Skeletal muscle satellite cell (primary cell): ENCODE data around the gene SIX2.
A peak's percentile ranks its signal among the peaks of the same experiment; 100 is the strongest.

Source experiments
- H3K27me3 ChIP-seq: 2 replicates; pipeline ENCODE4 v1.7.0; 2013; ENCODE audit warnings: low read length; ENCODE audit not compliant: control insufficient read depth, insufficient read depth
- H3K36me3 ChIP-seq: 2 replicates; pipeline ENCODE4 v1.7.0; 2013; ENCODE audit warnings: mild to moderate bottlenecking, control low read depth, low read length; ENCODE audit not compliant: insufficient read depth
- H3K4me1 ChIP-seq: 2 replicates; pipeline ENCODE4 v1.7.0; 2013; ENCODE audit warnings: low read length; ENCODE audit not compliant: control insufficient read depth, insufficient read depth
- H3K4me2 ChIP-seq: 2 replicates; pipeline ENCODE4 v1.7.0; 2013; ENCODE audit warnings: mild to moderate bottlenecking, low read length
- H3K4me3 ChIP-seq: 2 replicates; pipeline ENCODE4 v1.7.0; 2013; ENCODE audit warnings: low read length
- H3K9ac ChIP-seq: 2 replicates; pipeline ENCODE4 v1.7.0; 2013; ENCODE audit warnings: mild to moderate bottlenecking, low read depth, low read length, moderate library complexity
- H3K9me3 ChIP-seq: replicated peaks from 2 replicates; pipeline ENCODE4 v1.7.0; 2013; ENCODE audit warnings: mild to moderate bottlenecking, control low read depth, low read length

SIX2 gene

DNA sequence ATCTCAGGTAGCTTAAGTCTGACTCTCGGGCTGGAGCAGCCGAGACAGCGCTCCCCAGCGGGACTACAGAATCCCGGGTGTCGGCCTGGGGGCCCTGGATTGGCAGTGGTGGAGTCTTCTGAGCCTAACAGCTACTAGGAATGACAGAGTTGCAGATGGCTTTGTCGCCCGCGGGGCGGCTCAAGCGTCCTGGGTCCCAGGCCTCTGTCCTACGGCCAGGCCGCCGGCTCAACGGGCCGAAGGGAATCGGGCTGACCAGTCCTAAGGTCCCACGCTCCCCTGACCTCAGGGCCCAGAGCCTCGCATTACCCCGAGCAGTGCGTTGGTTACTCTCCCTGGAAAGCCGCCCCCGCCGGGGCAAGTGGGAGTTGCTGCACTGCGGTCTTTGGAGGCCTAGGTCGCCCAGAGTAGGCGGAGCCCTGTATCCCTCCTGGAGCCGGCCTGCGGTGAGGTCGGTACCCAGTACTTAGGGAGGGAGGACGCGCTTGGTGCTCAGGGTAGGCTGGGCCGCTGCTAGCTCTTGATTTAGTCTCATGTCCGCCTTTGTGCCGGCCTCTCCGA, 8.8 kb downstream of the SIX2 start:
- H3K9me3 ChIP-seq, result no peaks in the 10 kb centered on the region

DNA sequence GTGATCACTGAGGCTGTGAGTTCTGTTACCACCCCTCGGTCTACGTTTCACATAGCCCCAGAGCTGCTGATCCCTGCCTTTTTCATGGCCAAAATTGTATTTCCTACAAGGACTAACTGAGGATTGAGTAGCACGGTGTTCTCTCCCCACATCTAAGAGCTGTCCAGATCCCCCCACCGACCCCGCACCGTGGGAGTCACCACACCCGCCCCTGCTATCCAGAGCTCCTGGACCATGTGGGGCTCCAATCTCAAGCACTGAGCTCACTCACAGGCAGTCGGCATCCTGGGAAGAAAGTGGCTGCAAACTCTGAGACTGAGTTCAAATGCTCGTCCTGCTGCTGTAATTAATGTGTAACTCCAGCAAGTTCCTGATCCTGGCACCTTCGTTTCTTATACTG, 9.7 kb downstream of the SIX2 start:
- Histone ChIP-seq H3K4me1 (no peaks in the 10 kb centered on the region), H3K9me3 (no peaks in the 10 kb centered on the region), H3K27me3 (no peaks in the 10 kb centered on the region), H3K36me3 (peaks cover 19% of the 10 kb centered on the region), H3K4me2 (no peak overlapping the region), H3K9ac (no peak overlapping the region), H3K4me3 (no peak overlapping the region)

More for the DNA sequence above, 8.8 kb downstream of the SIX2 start:
- no peaks in the 10 kb centered on the region for H3K4me1 ChIP-seq
- no peak overlapping the region for H3K4me3 ChIP-seq
- H3K4me2 ChIP-seq, result no peak overlapping the region
- H3K36me3 ChIP-seq, result peaks cover 28% of the 10 kb centered on the region
- no peak overlapping the region for H3K9ac ChIP-seq
- H3K27me3 ChIP-seq, result no peaks in the 10 kb centered on the region

DNA sequence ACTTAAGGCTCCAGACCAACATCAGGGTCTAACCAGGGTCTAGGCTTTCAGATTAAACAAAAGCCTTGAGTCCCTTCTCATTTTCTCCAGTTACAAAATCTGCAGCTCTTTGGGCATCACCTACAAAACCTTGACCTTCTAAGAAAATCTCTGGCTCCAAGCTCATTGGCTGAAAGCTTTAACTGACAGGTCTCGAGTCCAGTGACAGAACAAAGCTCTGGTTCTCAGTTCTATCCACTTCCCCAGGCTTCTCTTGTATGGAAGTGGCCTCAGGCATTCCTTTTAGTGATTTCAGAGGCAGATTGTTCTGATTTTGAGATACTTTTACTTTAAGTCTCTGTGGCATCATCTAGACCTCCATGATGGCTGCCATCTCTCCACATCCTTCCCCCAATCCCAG, 11.3 kb downstream of the SIX2 start:
- Histone ChIP-seq H3K4me1 (no peaks in the 10 kb centered on the region), H3K36me3 (peaks cover 3% of the 10 kb centered on the region), H3K4me2 (no peak overlapping the region), H3K9me3 (no peaks in the 10 kb centered on the region), H3K27me3 (no peaks in the 10 kb centered on the region), H3K9ac (no peak overlapping the region), H3K4me3 (no peak overlapping the region)

DNA sequence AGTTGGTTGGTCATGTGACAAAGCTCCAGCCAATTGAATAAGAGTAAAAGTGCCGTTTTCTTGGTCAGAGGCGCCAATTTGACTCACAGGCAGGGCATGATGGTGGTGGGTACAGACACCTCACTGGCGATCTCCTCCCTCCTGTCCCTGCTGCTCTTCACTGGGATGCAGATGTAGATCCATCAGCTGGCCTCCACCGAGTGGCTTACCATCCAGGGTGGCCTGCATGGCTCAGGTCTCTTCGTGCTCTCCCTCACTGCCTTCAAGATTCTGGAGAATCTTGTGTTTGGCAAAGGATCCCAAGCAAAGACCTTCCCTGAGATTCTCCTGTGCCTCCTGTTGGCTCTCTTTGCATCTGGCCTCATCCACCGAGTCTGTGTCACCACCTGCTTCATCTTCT, 12.9 kb downstream of the SIX2 start:
- H3K9me3 ChIP-seq, result no peaks in the 10 kb centered on the region
- no peaks in the 10 kb centered on the region for H3K27me3 ChIP-seq
- H3K4me1 ChIP-seq, result no peaks in the 10 kb centered on the region

DNA sequence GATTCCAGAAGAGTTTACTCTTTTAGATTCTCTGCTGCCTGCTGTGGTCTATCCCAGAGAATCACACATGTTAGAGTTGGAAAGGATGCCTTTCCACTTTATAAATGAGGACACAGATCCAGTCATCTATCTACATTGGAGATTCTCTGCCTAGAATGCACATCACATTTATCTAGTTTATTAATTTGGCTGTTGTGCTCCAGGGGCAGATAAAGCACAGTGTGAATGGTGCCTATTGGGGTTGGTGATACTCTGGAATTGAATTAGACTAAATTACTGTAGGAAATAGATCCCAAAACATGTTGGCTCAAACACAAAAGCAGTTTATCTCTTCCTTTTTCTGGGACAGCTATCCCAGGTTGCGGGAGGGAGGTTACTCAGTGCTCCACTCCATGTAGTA, 14.9 kb downstream of the SIX2 start:
- no peaks in the 10 kb centered on the region for H3K4me1 ChIP-seq
- H3K4me3 ChIP-seq, result no peak overlapping the region
- no peak overlapping the region for H3K9ac ChIP-seq
- no peak overlapping the region for H3K4me2 ChIP-seq
- H3K36me3 ChIP-seq, result no peaks in the 10 kb centered on the region
- no peaks in the 10 kb centered on the region for H3K27me3 ChIP-seq
- no peaks in the 10 kb centered on the region for H3K9me3 ChIP-seq

More for the DNA sequence above, 12.9 kb downstream of the SIX2 start:
- H3K4me2 ChIP-seq, result no peak overlapping the region
- no peak overlapping the region for H3K4me3 ChIP-seq
- H3K9ac ChIP-seq, result no peak overlapping the region
- H3K36me3 ChIP-seq, result no peaks in the 10 kb centered on the region

DNA sequence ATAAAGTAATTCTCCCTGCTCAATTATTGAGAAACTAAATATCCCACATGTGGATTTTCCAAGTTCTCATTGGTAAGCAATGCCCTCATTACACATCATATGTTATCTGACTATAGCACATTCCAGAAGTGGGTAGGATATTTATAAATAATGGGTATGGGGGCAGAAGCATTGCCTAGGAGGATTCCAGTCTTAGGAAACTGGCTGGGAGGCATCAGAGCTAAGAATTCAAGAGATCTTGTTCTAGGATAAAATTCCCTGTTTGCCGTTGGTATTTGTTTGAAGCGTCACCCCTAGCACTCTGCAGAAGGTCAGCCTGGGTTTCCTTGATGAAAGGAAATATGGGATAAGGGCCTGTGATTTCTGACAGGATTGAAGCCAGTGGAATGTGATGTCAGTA, 20.1 kb downstream of the SIX2 start:
- Histone ChIP-seq H3K9me3 (peaks cover 5% of the 10 kb centered on the region), H3K4me3 (no peak overlapping the region), H3K9ac (no peak overlapping the region), H3K4me2 (no peak overlapping the region), H3K4me1 (no peaks in the 10 kb centered on the region), H3K27me3 (no peaks in the 10 kb centered on the region), H3K36me3 (no peaks in the 10 kb centered on the region)

DNA sequence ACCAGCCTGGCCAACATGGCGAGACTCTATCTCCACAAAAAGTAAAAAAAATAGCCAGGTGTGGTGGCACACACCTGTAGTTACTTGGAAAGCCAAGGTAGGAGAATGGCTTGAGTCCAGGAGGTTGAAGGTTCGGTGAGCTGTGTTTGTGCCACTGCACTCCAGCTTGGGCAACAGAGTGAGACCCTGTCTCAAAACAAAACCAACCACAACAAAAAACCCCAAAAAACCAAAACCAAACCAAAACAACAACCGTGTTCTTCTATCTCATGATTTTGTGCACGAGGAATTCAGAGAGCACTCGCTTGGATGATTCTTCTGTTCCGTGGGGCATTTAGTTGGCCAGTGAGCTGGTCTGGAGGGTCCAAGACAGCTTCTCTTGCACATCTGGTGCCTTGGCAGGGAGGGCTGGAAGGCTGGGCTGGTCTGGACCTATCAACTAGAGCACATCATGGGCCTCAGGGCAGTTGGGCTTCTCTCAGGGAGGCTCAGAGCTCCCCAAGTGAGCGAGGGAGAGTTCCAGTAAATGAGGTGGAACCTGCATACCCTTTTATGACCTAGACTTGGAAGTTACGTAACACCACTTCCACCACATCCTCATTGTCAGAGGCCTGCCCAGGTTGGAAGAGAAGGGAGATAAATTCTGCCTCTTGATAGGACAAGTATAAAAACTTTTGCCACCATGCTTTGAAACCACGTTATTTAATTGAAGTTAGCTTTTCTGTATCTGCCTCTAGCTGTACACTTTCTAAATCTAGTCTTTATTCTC, 25.2 kb downstream of the SIX2 start:
- no peaks in the 10 kb centered on the region for H3K36me3 ChIP-seq
- no peak overlapping the region for H3K9ac ChIP-seq
- no peak overlapping the region for H3K4me3 ChIP-seq
- H3K9me3 ChIP-seq, result peaks cover 5% of the 10 kb centered on the region
- no peaks in the 10 kb centered on the region for H3K27me3 ChIP-seq
- H3K4me1 ChIP-seq, result no peaks in the 10 kb centered on the region
- no peak overlapping the region for H3K4me2 ChIP-seq

DNA sequence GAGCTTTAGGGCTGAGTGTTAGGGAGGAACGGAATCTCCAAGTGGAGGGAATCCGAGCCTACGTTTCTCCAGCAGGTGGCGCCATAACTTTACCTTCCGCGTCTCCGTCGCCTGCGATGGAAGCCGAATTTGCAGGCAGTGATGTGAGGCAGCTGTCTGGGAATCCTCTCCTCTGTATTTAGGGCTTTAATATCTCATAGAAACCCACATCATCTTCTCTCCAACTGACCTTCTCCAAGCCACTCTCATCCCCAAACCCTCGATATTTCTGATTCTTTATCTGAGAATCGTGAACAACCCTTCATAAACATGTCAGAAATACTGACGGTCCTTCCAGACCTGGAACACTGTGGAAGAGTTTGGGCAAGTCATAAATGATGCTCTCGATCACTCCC, 27.5 kb downstream of the SIX2 start:
- no peaks in the 10 kb centered on the region for H3K4me1 ChIP-seq
- H3K4me3 ChIP-seq, result no peak overlapping the region
- H3K4me2 ChIP-seq, result peak overlapping the region; percentile 7
- H3K9me3 ChIP-seq, result no peaks in the 10 kb centered on the region
- no peak overlapping the region for H3K9ac ChIP-seq
- no peaks in the 10 kb centered on the region for H3K36me3 ChIP-seq
- H3K27me3 ChIP-seq, result no peaks in the 10 kb centered on the region

DNA sequence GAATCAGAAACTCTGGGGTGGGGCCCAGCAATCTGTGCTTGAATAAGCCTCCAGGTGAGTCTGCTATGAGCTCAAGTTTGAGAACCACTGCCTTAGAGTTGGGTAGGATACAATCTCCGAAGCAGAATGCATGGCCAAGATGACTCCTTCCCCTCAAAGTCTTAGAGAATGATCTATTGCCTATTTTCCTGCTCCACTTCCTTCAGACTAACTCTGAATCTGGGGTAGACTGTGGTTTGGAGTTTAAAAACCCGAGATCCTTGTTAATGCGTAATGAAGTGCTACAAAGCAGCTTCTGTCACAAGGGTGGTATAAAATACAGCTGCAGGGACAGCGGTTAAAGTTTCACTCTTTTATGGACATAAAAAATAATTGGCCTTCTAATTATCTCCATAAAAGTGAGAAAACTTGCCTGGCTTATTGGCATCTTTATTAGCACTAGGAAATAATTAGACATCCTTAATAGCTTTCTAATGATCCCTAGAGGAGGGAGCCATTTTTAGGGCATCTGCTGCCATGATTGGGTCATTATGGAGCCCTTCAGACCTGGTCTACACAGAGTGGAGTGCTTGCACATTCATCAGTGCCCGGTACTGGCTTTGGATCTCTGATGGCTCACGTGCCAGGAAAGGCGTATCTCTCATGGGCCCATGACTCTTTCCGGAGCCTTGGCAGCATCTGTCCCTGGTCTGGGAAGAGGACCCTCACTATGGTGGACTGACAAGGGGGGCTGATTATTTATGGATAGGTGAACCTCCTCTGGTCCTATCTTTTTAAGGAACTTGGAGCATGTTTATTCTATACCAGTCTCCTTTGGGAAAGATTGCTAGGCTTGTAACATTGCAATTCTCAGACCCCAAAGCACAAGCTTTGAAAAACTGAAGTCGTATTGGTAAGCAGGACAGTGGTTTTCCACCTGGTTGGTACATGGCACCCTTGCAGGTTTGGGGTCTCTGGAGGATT, 28.2 kb downstream of the SIX2 start:
- H3K4me1 ChIP-seq, result no peaks in the 10 kb centered on the region
- no peaks in the 10 kb centered on the region for H3K36me3 ChIP-seq
- no peaks in the 10 kb centered on the region for H3K9me3 ChIP-seq
- no peaks in the 10 kb centered on the region for H3K27me3 ChIP-seq
- no peak overlapping the region for H3K4me2 ChIP-seq
- H3K9ac ChIP-seq, result no peak overlapping the region
- H3K4me3 ChIP-seq, result no peak overlapping the region

DNA sequence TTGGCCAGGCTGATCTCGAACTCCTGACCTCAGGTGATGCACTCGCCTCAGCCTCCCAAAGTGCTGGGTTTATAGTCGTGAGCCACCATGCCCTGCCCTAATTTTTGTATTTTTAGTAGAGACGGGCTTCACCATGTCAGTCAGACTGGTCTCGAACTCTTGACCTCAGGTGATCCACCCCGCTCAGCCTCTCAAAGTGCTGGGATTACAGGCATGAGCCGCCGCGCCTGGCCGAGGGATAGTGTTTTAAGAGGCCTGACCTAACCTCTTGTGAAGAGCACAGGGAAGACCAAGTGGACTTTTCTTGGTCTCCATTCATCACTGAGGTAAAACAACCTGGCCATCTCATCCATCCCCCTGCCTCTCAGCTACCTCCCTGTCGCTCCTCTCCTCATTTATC, 29.7 kb downstream of the SIX2 start:
- H3K4me1 ChIP-seq, result no peaks in the 10 kb centered on the region
- no peaks in the 10 kb centered on the region for H3K27me3 ChIP-seq
- H3K4me2 ChIP-seq, result no peak overlapping the region
- H3K9me3 ChIP-seq, result no peaks in the 10 kb centered on the region
- H3K36me3 ChIP-seq, result no peaks in the 10 kb centered on the region
- no peak overlapping the region for H3K4me3 ChIP-seq
- no peak overlapping the region for H3K9ac ChIP-seq

DNA sequence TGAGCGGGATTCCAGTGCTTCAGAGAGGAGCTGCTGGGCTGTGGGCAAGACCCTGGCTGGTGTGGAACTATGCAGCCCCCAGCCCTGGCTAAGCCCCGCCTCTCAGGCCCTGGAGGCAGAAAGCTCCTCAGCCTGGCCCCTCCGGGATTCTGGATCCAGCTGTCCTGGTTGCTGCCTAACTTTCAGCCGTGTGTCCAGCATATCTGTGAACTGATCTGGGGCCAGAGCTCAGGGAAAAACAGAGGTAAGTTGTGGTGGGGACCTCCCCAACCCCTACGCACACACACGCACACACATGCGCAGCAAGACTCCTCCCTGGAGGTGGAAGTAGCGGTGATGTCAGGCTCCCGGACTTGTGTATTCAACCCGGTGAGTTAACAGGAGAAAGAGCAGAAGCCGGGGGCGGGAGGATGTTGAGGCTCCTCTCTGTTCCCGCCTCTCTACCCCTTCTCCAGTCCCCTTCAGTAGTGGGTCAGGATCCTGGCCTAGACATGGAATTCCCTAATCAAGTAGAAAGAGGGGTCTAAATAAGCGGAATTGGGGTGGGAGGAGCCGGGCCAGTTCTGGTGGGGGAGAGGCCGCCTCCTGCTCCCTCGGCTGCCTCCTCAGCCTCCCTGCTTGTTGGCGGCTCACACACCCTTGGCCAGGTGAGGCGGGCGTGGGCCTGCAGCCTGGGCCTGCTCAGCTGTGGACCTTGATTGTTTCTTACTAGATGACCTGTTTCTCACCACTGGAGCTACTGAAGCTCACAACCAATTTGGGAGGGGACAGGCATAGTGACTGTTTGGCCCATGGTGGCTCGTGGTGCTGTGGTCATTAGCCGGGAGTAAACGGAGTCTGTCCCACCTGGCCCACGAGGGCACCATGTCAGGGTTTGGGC, 33.4 kb downstream of the SIX2 start:
- Histone ChIP-seq H3K27me3 (no peaks in the 10 kb centered on the region), H3K4me3 (no peak overlapping the region), H3K4me1 (peaks cover 15% of the 10 kb centered on the region)

More for the DNA sequence above, 33.4 kb downstream of the SIX2 start:
- no peak overlapping the region for H3K9ac ChIP-seq
- no peaks in the 10 kb centered on the region for H3K36me3 ChIP-seq
- no peak overlapping the region for H3K4me2 ChIP-seq
- no peaks in the 10 kb centered on the region for H3K9me3 ChIP-seq
